GF-D8 (cell line): Measurements from ENCODE around the gene COL5A3.
"Not testable (repeated sequence)": the region's sequence is repeated elsewhere in the genome, so short reads cannot be mapped to it uniquely, and the experiment has no call there.

ENCODE experiments used
- DNase-seq: peaks from one replicate; lab custom pipeline; 2025; lab: John Stamatoyannopoulos, UW

COL5A3 gene

DNA sequence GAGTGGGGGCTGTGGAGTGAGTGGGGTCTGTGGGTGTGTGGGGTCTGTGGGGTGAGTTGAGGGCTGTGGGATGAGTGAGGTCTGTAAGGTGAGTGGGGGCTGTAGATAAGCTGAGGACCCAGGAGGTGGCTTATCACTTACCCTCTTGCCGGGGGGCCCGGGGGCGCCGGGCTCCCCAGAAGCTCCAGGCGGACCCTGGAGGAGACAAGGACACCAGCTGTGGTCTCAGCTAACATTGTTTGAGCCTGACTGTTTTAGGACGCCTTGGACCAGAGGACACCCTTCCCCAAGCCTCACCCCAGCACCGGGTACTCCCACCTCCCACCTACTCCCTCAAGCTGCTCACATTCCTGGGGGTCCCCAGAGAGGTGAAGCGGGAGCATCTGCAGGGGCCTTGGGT, 39.8 kb downstream of the COL5A3 start:
- no peak for DNase-seq

DNA sequence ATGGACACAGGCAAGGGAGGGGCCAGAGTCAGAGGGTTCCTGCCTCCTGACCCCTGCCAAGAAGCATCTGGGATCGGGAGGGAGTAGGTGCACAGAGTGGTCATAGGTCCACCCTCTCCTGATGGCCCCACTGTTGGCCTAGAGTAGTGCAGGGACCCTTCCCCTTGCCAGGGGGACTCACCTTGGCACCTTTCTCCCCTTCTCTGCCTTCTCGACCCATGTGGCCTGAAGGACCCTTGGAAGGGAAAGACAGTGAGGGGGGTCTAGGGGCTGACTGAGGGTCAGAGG, 40.7 kb downstream of the COL5A3 start:
- no peak for DNase-seq

DNA sequence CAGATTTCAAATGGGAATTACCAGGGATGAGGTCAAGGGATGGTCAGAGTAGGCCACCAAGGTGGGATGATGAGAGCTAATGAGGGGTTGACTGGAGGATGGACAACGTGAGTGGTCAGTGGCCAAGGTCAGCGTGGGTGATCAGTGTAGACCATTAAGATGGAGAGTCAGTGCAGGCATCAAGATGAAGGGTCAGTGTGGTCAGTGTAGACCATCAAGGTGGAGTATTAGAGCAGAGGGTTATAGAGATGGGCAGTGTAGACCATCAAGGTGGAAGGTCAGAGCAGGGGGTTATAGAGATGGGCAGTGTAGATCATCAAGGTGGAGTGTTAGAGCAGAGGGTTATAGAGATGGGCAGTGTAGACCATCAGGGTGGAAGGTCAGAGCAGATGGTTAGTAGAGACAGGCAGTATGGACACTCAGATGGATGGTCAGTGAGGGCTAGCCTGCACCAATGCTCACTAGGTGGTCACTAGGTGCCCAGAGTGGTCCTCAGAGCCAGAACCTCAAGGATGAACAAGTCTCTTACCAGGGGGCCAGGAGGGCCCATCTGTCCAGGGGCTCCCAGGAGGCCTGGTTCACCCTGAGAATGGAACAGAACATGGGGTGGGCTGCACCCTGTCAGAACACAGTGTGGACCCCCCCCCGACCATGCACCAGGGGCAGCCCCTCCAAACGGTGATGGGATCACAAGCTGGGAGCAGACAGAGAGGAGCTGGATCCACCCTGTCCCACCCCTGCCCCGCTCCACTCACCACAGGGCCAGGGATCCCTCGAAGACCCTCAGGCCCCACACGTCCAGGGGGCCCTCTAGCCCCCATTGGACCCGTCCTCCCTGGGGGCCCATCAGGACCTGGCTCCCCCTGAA, 41.2 kb downstream of the COL5A3 start:
- DNase-seq = no peak

DNA sequence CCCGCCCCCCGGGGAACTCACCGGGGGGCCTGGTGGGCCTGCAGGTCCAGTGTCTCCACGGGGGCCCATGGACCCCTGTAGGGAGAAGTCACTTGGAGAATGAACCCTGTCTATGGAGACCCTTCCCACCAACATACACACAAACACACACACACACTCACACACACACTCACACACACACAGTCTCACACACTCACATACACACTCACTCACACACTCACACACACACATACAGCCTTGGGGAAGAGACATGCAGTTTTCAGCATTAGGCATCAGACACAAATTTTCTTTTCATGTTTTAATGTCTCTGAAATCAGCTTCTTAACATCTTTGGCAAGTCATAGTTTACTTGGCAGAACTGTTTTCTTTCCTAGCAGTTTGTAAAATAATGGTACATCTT, 43.0 kb downstream of the COL5A3 start:
- DNase-seq = no peak

DNA sequence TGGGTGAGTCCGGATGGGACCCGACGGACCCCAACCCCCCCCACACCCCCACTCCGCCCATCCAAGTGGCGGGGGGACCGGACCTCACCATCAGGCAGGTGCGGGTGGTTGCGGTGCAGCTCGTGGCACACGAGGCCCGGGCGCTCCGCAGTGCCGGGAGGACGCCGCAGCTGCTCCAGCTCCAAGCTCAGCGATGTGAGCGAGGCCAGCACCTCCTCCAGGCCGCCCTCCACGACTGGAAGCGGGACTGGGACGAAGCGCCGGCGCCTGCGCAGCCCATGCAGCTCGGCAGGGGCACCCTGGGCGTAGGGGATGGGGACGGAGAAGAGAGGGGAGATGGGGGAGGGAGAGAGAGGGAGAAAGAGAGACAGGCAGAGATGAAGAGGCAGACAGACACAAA, 43.9 kb downstream of the COL5A3 start:
- no peak for DNase-seq

DNA sequence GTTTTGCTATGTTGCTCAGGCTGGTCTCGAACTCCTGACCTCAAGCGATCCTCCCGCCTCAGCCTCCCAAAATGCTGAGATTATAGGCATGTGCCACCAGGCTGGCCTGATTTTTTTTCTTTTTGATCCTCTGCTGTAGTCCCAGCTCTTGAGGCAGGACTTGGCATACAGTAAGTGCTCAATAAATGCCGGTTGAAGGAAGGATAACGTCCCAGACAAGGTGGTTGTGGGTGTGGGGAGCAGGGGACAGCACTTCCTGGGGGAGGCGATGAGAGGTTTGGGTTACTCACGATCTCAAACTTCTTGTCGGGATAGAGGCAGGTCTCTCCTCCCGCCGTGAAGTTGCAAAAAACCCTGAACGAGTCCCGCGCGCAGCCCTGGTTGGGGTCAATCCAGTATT, 44.3 kb downstream of the COL5A3 start:
- no peak for DNase-seq

DNA sequence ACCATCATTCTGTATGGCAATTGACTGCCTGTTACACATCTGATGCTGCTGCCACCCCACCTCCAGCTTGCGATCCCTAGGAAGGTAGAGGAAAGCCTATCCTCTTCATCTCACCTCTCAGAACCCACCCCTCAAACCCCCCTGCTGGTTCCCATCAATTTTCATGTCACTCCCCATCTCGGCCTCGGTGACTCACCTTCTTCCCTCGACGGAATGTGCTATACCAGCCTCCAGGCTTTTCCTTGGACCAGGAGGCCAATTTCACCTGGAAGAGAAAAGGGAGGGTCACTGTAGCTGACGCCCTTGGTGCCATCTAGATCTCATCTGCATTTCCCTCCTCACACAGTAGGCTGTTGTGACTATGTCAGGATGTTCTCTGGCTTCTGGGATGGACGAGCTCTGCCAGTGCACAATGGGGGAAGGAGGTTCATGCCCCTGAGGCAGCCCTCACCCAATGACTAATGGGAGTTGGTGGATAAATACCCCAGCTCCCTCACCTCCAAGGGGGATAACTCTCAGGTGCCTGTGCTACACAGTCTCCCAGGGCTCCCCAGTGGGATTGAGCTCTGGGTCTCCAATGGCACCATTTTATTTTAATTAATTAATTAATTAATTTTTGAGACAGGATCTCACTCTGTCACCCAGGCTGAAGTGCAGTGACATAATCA, 47.5 kb downstream of the COL5A3 start:
- no peak for DNase-seq

DNA sequence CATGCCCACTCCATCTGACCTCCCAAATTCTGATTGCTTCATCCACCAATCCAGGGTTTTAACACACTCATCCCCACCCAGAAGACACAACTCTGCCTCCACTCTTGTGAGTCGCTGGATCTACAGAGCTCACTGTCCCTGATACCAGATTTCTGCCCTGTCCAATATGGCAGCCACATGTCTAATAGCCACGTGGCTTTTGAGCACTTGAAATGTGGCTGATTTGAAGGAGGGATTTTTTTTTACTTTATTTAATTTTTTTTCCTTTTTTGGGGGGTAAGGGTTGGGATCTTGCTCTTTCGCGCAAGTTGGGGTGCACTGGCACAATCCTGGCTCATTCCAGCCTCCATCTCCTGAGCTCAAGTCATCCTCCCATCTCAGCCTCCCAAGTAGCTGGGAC, 49.2 kb downstream of the COL5A3 start:
- no peak for DNase-seq

DNA sequence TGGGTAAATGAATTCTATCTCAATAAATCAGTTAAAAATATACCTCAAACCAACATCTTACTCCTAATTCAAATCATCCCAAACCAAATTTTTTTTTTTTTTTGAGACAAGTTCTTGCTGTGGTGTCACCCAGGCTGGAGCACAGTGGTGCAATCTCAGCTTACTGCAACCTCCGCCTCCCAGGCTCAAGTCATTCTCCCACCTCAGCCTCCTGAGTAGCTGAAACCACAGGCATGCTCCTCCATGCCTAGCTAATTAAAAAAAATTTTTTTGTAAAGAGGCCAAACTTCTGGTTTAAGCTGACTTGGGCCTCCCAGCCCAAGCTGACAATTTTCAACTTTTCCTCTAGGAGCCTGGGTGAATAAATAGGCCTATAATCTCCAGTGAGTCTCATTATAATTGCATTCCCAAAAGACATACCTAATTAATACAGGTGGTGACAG, 51.9 kb downstream of the COL5A3 start:
- no peak for DNase-seq

DNA sequence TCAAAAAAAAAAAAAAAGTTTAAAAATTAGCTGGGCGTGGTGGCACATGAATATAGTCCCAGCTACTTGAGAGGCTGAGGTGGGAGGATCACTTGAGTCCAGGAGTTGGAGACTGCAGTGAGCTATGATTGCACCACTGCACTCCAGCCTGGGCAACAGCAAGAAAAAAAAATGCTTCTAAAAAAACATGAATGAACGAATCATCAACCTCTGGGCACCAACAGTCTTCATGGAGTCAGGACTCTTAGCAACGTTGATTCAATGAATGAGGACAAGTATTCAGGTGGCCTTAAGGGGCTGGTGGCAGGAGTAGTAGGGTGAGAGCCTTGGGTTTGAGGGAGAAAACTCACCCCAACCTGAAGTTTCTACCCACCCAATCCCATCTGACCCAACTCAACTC, 53.3 kb downstream of the COL5A3 start:
- DNase-seq = no peak

DNA sequence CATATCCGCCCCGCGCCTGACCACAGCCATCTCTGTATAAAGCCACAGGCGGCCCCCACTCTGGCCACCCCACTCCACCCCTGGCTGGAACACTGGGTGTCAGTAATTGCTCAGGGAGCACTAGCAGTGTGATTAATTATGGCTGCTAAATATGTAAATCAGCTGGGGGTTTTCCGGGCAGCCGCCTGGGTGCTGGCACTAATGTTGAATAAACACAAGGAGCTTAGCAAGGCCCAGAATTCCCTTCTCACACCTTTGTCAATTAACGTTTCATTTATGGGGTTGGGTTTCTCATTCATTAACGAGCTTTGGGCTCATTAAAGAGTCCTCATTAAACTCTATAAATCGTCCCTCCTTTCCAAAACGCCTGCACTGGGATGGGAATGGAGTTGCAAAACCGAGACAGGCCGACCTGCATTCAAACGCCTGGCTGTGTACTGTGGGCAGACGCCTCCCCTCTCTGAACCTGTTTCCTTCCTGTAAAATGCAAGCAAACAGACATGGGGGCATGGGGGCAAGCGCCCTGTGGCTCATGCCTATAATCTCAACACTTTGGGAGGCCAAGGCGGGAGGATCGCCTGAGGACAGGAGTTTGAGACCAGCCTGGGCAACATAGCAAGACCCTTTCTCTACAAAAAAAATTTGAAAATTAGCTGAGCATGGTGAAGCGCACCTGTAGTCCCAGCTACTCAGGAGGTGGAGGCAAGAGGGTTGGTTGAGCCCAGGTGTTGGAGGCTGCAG, 56.3 kb downstream of the COL5A3 start:
- no peak for DNase-seq

DNA sequence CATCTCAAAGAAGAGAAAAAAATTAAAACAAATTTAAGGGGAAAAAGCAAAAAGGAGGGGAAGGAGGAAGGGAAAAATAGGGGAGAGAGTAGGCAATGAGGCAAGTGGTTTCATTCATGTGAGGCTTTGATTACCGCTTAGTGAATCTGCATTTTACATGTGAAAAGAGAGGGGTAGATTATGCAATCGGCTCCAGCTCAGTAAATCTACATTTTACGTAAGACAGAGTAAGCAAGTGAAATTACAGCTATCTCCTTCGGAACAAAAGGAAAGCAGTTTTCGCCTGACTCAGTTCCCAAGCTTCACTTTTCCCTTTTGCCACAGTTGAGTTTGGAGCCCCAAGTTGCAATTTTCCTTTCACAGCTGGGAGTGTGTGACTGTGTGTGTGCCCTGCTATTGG, 58.0 kb downstream of the COL5A3 start:
- DNase-seq = no peak

DNA sequence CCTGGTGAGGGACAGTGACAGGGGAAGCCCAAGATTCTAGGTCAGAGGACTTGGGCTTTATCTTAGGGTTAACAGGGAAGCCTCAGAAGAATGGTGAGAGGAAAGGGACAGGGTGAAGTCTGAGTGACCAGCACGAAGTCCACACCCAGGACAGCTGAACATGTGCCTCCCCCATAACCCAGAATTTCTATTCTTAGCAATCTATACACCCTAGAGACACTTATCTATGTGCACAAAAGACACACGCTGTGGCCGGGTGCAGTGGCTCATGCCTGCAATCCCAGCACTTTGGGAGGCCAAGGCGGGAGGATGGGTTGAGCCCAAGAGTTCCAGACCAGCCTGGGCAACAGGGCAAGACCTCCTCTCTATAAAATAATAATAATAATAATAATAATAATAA, 62.9 kb downstream of the COL5A3 start:
- DNase-seq = no peak

DNA sequence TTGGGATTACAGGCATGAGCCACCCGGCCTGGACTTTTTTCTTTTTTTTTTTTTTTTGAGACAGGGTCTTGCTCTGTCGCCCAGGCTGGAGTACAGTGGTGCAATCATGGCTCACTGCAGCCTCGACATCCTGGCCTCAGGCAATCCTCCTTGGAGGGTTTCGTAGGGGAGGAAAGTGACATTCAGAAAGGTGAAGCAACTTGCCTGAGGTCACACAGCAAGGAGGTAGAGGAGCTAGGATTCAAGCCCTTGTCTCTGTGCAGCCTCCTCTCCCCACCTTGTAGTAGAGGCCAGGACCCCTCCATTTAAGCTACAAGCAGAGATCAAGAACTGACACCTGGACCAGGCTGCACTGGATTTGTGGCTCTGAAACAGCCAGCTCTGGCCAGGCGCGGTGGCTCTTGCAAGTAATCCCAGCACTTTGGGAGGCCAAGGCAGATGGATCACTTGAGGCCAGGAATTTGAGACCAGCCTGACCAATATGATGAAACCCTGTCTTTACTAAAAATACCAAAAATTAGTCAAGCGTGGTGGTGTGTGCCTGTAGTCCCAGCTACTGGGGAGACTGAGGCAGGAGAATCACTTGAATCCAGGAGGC, 63.7 kb downstream of the COL5A3 start:
- not testable (repeated sequence) for DNase-seq

DNA sequence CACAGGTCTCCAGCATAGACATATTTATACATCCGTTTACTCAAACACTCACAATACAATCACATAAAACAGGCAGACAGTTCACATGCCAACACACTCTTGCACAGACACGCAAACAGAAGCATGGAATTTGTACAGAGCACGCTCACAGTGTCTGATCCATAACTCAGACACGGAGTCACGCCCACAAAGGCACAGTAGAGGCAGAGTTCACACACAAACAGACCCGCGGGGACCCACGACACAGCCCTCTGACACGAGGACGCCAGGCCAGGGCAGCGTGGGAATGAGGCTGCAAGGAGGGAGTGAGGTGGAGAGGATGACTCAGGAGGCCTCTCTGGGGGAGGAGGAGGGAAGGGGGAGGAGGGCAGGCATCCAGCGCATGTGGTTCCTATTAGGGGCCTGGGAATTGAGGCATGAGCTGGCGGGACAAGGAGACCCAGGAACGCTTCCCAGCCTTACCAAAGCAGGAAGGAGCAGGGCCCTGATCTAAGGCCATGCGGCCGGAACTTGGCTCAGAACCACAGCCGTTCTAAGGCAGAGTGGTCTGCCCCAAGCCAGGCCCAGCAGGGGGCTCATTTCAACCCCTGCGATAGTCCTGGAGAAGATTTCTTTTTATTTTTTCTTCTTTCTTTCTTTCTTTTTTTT, 64.9 kb downstream of the COL5A3 start:
- DNase-seq = no peak

DNA sequence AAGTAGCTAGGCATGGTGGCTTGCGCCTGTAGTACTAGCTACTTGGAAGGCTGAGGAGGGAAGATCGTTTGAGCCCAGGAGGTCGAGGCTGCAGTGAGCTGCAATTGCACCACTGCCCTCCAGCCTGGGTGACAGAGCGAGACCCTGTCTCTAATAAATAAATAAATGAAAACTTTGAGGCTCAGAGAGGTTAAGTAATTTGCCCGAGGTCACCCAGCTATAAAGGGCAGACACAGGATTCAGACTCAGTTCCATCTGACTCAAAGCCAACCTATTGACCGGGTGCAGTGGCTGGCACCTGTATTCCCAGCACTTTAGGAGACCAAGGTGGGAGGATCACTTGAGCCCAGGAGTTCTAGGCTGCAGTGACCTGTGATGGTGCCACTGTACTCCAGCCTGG, 66.6 kb downstream of the COL5A3 start:
- no peak for DNase-seq

DNA sequence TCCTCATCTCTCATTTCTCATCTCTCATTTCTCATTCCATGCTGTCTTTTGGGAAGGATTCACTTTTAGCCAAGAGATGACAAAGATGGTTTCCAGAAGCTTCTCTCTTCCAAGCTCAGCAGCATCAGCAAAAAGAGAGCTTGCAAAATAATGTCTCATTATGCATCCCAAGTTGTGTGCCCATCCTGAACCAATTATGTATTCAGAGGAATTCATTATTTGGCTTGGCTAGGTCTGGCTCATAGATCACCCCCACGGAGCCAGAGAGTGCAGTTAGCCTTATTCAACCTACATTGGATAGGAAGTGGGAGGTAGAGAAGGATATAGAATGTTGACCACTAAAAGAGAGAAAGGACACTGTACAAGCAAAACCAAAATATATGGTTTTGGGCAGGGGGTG, 68.6 kb downstream of the COL5A3 start:
- no peak for DNase-seq

DNA sequence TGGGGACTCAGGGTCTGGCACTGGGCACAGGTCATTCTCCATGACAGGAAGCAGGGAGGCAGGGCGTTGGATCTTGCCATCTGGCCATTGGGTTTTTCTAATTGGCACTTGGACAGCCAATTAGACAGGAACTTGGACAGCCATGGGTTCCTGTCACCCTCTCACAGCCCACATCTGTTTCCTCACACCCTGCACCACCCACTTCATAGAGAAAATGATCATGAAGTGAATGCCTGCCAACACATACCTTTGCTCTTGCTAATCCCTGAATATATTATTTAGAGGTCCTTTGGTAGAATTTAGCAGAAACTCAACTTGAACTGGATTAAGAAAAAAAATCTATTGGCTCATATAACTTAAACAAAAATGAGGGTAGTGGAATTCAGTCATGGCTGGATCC, 69.1 kb downstream of the COL5A3 start:
- DNase-seq = no peak

DNA sequence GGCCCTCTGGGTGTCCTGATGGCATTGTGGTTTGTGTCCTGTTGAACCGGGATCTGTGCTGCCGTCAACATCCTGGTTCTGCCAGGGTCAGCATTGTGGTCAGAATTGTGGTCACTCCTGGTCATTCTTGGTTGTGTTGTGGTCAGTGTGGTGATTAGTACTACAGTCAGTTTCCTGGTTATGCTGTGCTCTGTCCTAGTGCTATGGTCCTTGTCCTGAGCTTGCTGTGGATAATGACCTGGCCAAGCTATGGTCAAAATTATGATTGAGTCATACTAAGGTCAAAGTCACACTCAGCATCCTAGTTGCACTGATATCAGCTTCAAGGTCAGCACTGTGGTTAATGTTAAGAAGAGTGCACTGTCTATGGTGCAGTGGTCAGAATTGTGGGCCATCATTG, 69.5 kb downstream of the COL5A3 start:
- DNase-seq = no peak

DNA sequence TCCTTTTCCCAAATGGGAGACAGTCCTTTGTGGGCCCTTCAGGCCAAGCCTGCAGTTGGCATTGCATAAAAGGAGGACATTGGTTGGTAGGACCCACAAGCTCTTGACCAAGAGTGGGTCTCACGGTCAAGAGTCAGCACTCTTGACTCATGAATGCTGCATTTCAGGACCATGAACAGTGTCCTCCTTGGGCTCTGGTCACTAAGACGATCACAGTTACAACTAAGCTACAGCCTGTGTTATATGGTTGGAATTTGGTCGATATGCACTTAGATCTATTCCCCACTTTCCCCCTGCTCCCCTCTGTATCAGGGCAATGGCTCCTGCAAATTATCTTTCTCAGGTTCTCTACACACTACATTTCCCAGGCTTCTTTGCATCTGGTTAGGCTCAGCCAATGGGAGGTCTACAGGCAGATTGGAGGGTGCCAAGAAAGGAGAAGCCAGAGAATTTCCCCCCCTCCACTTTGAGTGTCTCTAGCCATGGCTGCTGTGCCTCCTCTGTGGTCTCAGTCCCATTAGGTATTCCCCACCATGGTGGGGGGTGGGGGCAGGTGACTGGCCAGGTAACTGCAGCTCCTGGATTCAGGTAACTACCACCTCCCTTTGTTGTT, 70.9 kb downstream of the COL5A3 start:
- no peak for DNase-seq

DNA sequence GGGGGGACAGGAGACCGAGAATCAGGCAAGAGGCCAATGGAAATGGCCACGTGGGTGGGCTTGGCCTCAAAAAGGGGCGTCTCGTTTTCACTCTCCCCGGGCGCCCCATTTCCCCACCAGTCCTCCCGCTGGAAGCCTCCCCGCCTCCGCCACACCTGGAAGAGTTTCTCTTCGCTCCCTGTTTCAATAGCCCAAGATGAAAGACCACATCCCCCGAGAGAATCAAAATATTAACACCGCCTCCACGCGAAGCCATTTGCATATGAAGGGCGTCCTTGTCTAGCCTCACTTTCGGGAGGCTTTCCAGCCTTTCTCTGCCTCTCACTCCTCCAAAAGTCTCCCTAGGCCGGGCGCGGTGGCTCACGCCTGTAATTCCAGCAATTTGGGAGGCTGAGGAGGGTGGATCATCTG, 73.3 kb downstream of the COL5A3 start:
- DNase-seq = no peak
